ENCODE data around the gene A2M. TPM values are rescaled to one million over a fixed set of nuclear protein-coding genes. Genes with fewer than 3 reads are reported as not detected.

Gene A2M
- total and polyA plus RNA-seq, 2 of the 13 experiments (the other 11 are each of a cell fraction or from before 2014, with no cell fraction given): 2,807 to 6,551 TPM

DNA sequence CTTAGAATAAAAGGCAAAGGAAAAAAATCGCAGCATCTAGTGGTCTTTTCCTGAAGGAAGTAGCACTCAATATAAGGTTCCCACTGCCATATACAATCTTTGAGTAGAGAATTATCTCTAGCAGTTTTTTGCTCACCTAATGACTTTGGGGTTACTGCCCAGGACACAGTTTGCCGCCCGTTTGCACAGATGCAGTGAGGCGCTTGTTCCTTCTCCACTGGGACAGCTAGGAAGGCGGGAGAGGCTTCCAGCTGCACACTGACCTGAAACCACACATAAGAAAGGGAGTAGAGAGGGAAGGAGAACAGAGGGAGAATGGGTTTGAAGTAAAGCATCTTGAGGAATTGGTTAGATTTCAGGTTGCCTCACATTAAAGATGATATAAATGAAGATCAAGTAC is 25.5 kb downstream of the A2M start:
- Histone ChIP-seq H3K9ac (ENCODE audit: insufficient read depth, low read depth, low read length) (no peak overlapping the region), H2AFZ (ENCODE audit: low read length) (no peak overlapping the region), H3K27ac (ENCODE audit: extremely low read length, insufficient read depth, low read length) (no peak overlapping the region), H3K9me3 (ENCODE audit: low read length) (no peaks in the 10 kb centered on the region), H3K27me3 (ENCODE audit: control insufficient read depth in 1 of 2, insufficient read depth in 2 of 2, low read length in 2 of 2) (no peaks in the 10 kb centered on the region), H4K20me1 (ENCODE audit: insufficient read depth, low read length) (peaks cover 56% of the 10 kb centered on the region), H3K36me3 (replicated peaks in 1 of 2; ENCODE audit: control insufficient read depth in 1 of 2, insufficient read depth in 2 of 2, low read length in 2 of 2) (peaks cover 27 to 89% of the 10 kb centered on the region in 2 experiments), H3K4me1 (ENCODE audit: insufficient read depth, low read length) (peaks cover 40% of the 10 kb centered on the region), H3K4me3 (replicated peaks in 1 of 3; ENCODE audit: insufficient read depth in 1 of 3, low read depth in 2 of 3, low read length in 3 of 3) (no peak overlapping the region), H3K4me2 (ENCODE audit: low read depth, low read length) (no peak overlapping the region), H3K79me2 (ENCODE audit: insufficient read depth, low read length) (peaks cover 41% of the 10 kb centered on the region)
- DNase-seq (ENCODE audit: low spot score) (no peak), FAIRE-seq (no peak), ATAC-seq (peak; percentile 2; the same call in 2 of the 3 replicates)
- intact Hi-C loops (cut with micrococcal nuclease; ENCODE audit: unreplicated experiment): no loop called here
- BruUV-seq (replicated peaks): no TSS peak
- ChIA-PET POLR2A (no interaction called here), CTCF (ENCODE audit: low intra/inter-chr PET ratio, low total read pairs) (no interaction called here)
- TF ChIP-seq POLR2G (IDR thresholded peaks at IDR 0.05; ENCODE audit: low read depth, low read length): peak; percentile 61
- no peak for TF ChIP-seq ZNF777 (CRISPR knock-in tag; IDR thresholded peaks at IDR 0.05)
- TF ChIP-seq POLR2AphosphoS5 (IDR thresholded peaks at IDR 0.05; ENCODE audit: low read depth, low read length): peak; percentile 40; the same call in 1 of the 2 replicates
- peak; percentile 32; the same call in 1 of the 2 replicates for TF ChIP-seq RBFOX2 (IDR thresholded peaks at IDR 0.05; ENCODE audit: low read depth, low read length)
- peak; percentile 92 for TF ChIP-seq RBM22 (optimal IDR thresholded peaks at IDR 0.05; ENCODE audit: low read length)
- WGBS (ENCODE audit: low lambda C conversion rate): 93% methylated on average over 5 of the region's 5 CpGs
- in situ Hi-C loops (cut with HindIII; ENCODE audit: extremely low pct_ligation_motif_present, low pct_unique_long_range_greater_than_20kb): no loop called here

DNA sequence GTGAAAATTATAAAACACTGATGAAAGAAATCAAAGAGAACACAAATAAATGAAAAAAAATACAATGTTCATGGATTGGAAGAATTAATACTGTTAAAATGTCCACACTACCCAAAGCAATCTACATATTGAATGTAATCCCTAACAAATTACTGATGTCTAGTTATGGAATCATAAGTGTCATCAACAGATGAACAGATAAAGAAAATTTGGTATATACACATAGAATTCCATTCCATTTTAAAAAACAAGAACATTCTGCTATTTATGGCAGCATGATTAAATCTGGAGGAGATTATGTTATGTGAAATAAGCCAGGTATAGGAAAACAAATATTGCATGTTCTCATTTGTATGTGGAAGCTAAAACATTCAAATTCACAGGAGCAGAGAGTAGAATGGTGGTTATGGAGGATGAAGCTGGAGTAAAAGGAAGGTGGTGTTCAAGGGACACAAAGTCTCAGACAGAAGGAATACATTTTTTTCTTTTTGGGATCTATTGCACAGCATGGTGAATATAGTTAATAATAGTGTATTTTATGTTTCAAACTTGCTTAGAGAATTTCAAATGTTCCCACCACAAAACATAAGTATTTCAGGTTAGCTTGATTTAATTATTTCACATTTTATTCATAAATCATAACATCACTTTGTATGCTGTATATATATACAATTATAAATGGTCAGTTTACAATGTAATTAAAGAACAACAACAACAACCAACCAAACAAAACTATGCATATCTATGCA is 28.5 kb downstream of the A2M start:
- H3K4me3 ChIP-seq (replicated peaks in 1 of 3; ENCODE audit: insufficient read depth in 1 of 3, low read depth in 2 of 3, low read length in 3 of 3): no peak overlapping the region
- in situ Hi-C loops (cut with HindIII; ENCODE audit: extremely low pct_ligation_motif_present, low pct_unique_long_range_greater_than_20kb) (no loop called here), intact Hi-C loops (cut with micrococcal nuclease; ENCODE audit: unreplicated experiment) (no loop called here)
- peaks cover 75% of the 10 kb centered on the region for H4K20me1 ChIP-seq (ENCODE audit: insufficient read depth, low read length)
- no peak overlapping the region for H3K27ac ChIP-seq (ENCODE audit: extremely low read length, insufficient read depth, low read length)
- CTCF ChIA-PET (ENCODE audit: low intra/inter-chr PET ratio, low total read pairs): no interaction called here
- H2AFZ ChIP-seq (ENCODE audit: low read length): no peak overlapping the region
- BruUV-seq (replicated peaks): no TSS peak
- peaks cover 51% of the 10 kb centered on the region for H3K79me2 ChIP-seq (ENCODE audit: insufficient read depth, low read length)
- H3K9ac ChIP-seq (ENCODE audit: insufficient read depth, low read depth, low read length): no peak overlapping the region
- no peaks in the 10 kb centered on the region for H3K27me3 ChIP-seq (ENCODE audit: control insufficient read depth in 1 of 2, insufficient read depth in 2 of 2, low read length in 2 of 2)
- no peak overlapping the region for H3K4me2 ChIP-seq (ENCODE audit: low read depth, low read length)
- POLR2A ChIA-PET: interaction anchor here (1.1 to 2.5 kb wide), 3 partner anchors 14 to 29 kb away, joined by 3 to 7 read pairs (median 6); partner anchors contain the start of gene A2M
- H3K9me3 ChIP-seq (ENCODE audit: low read length): no peaks in the 10 kb centered on the region
- no peak for ATAC-seq
- DNase-seq (ENCODE audit: low spot score): no peak
- H3K4me1 ChIP-seq (ENCODE audit: insufficient read depth, low read length): peaks cover 47% of the 10 kb centered on the region
- no peak for FAIRE-seq
- H3K36me3 ChIP-seq (replicated peaks in 1 of 2; ENCODE audit: control insufficient read depth in 1 of 2, insufficient read depth in 2 of 2, low read length in 2 of 2): peaks cover 20 to 89% of the 10 kb centered on the region in 2 experiments
- TF ChIP-seq MBD4 (IDR thresholded peaks at IDR 0.05; ENCODE audit: borderline replicate concordance, low read length): 0 out of 2 replicates have a peak, but pooled peaks have one; percentile 15
- TF ChIP-seq, protein P1, sequence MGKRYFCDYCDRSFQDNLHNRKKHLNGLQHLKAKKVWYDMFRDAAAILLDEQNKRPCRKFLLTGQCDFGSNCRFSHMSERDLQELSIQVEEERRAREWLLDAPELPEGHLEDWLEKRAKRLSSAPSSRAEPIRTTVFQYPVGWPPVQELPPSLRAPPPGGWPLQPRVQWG (CRISPR knock-in tag; IDR thresholded peaks at IDR 0.05; ENCODE audit: borderline replicate concordance, low read depth): no peak
- 0 out of 4 replicates have a peak, but pooled peaks of 1 of the 2 experiments have one; percentile 6 for TF ChIP-seq KLF16 (CRISPR knock-in tag; IDR thresholded peaks at IDR 0.05)
- no peak for TF ChIP-seq POLR2A (IDR thresholded peaks at IDR 0.05; ENCODE audit: insufficient read depth in 1 of 2, low read depth in 2 of 2, low read length in 2 of 2)
- no peak for TF ChIP-seq NPAS2 (CRISPR knock-in tag; IDR thresholded peaks at IDR 0.05; ENCODE audit: borderline replicate concordance)
- TF ChIP-seq ZFP62 (CRISPR knock-in tag; IDR thresholded peaks at IDR 0.05): no peak
- TF ChIP-seq ZFAT (CRISPR knock-in tag; conservative IDR thresholded peaks at IDR 0.05): no peak
- TF ChIP-seq NFE2 (CRISPR knock-in tag; IDR thresholded peaks at IDR 0.05): no peak
- TF ChIP-seq ZNF777 (CRISPR knock-in tag; IDR thresholded peaks at IDR 0.05): no peak
- TF ChIP-seq ZSCAN5A (CRISPR knock-in tag; IDR thresholded peaks at IDR 0.05; ENCODE audit: borderline replicate concordance): no peak
- TF ChIP-seq NBN (conservative IDR thresholded peaks at IDR 0.05): no peak
- no peak for TF ChIP-seq KLF9 (CRISPR knock-in tag; IDR thresholded peaks at IDR 0.05; ENCODE audit: low read depth)
- no peak for TF ChIP-seq SNAPC2 (CRISPR knock-in tag; IDR thresholded peaks at IDR 0.05)
- TF ChIP-seq MEF2D (CRISPR knock-in tag; IDR thresholded peaks at IDR 0.05): no peak

All from HepG2 (cell line).